Measurements from ENCODE around the gene PHAX.
A peak's percentile ranks its signal among the peaks of the same experiment; 100 is the strongest.
"Not testable (repeated sequence)": the region's sequence is repeated elsewhere in the genome, so short reads cannot be mapped to it uniquely, and the experiment has no call there.

The PHAX gene

GRCh38 chr5:126659805-126660482, 59.2 kb downstream of the PHAX start:
- DNase-seq, result no peak

GRCh38 chr5:126664586-126664985, 63.8 kb downstream of the PHAX start:
- DNase-seq, result no peak

GRCh38 chr5:126670109-126670508, 69.4 kb downstream of the PHAX start:
- not testable (repeated sequence) for DNase-seq

GRCh38 chr5:126671681-126672080, 70.9 kb downstream of the PHAX start:
- DNase-seq, result not testable (repeated sequence)

GRCh38 chr5:126673477-126673876, 72.7 kb downstream of the PHAX start:
- DNase-seq, result no peak

- no peak for DNase-seq
Observed at GRCh38 chr5:126674145-126674544, 73.4 kb downstream of the PHAX start.

- no peak for DNase-seq
Observed at GRCh38 chr5:126675338-126675737, 74.6 kb downstream of the PHAX start.

- DNase-seq, result peak; percentile 10
Observed at GRCh38 chr5:126676195-126676624, 75.5 kb downstream of the PHAX start.

Measured in SHP77 treated with DMSO at 0.1 percent for 48 hours (cell line).